ENCODE data around the gene PSMD9.

- TF ChIP-seq YY1 (IDR thresholded peaks at IDR 0.05; ENCODE audit: insufficient read depth, insufficient read length): no peak
- TF ChIP-seq SUZ12 (IDR thresholded peaks at IDR 0.05; ENCODE audit: extremely low read depth, insufficient read depth, insufficient read length): no peak
Measured at GRCh38 chr12:121934309-121934664, 45.7 kb downstream of the PSMD9 start.

All from NT2/D1 (cell line).